Upper lobe of left lung (tissue), 6 donors: Measurements from ENCODE around the gene PHKB. TPM values are rescaled to one million over a fixed set of nuclear protein-coding genes. Genes with fewer than 3 reads are reported as not detected.

Source experiments
- ATAC-seq, 2 donors: fragments of 200-7000 bp; cut with Tn5 transposase; one replicate each; pipeline ENCODE4 v1.9.1; 2022; ENCODE audit warnings: mild to moderate bottlenecking in 2 of 2, moderate library complexity in 2 of 2; ENCODE audit not compliant: low FRiP score in 2 of 2
- DNase-seq, 2 donors: peaks; one replicate each; pipeline ENCODE4 v3.0.0-alpha.2; 2019 to 2020
- H3K27ac ChIP-seq, 4 donors: fragments of 200-600 bp; sonication (generic); one replicate each; pipeline ENCODE4 v1.5.1; 2016 to 2019
- H3K27me3 ChIP-seq, 4 donors: fragments of 200-600 bp; sonication (generic); one replicate each; pipeline ENCODE4 v1.5.1; 2017 to 2019
- H3K36me3 ChIP-seq, 4 donors: fragments of 200-600 bp; sonication (generic); one replicate each; pipeline ENCODE4 v1.5.1; 2016 to 2019
- H3K4me1 ChIP-seq, 4 donors: fragments of 200-600 bp; sonication (generic); one replicate each; pipeline ENCODE4 v1.5.1; 2018 to 2019
- H3K4me3 ChIP-seq, 4 donors: fragments of 200-600 bp; sonication (generic); one replicate each; pipeline ENCODE4 v1.5.1; 2017 to 2019; ENCODE audit warnings: mild to moderate bottlenecking in 2 of 4, moderate library complexity in 1 of 4
- H3K9me3 ChIP-seq, 4 donors: fragments of 200-600 bp; sonication (generic); one replicate each; pipeline ENCODE4 v1.5.1; 2018 to 2019
- EP300 ChIP-seq, 4 donors: sonication (generic); formaldehyde crosslinking; IDR thresholded peaks; one replicate each; pipeline ENCODE4 v1.5.1; 2017; ENCODE audit warnings: antibody characterized with exemption in 4 of 4, control low read depth in 2 of 4
- POLR2A ChIP-seq, 4 donors: fragments of 450-650 bp; IDR thresholded peaks; one replicate each; pipeline ENCODE4 v1.5.1; 2016 to 2017; ENCODE audit warnings: antibody characterized with exemption in 4 of 4, mild to moderate bottlenecking in 2 of 4
- POLR2AphosphoS5 ChIP-seq, 2 donors: sonication (generic); formaldehyde crosslinking; IDR thresholded peaks; one replicate each; pipeline ENCODE4 v1.5.1; 2017; ENCODE audit warnings: antibody characterized with exemption in 2 of 2
- WGBS, 2 donors: methylation state at CpG; one replicate each; pipeline ENCODE4 v1.1.5; 2017 to 2018; 5-methylcytosine and 5-hydroxymethylcytosine counted together
- total RNA-seq, 6 donors: library from RNA; depleted of rRNA in 4 of 6; stranded (reverse); fragments of >200 nt in 4 of 6; gene quantifications; one replicate each; pipeline versions ENCODE4 v1.1.0 to v1.2.1, GENCODE V29; 2016 to 2021
- TF ChIP-seq, protein P1 (sequence below), 6 experiments: fragments of 450-650 bp in 4 of 6; fragments of 200-600 bp in 2 of 6; sonication (generic) in 2 of 6; IDR thresholded peaks; one replicate each; pipeline ENCODE4 v1.5.1; 2016 to 2019; ENCODE audit warnings: antibody characterized with exemption in 6 of 6
- donor health status: DM: no; HTN: no; CAD: no; lungs with moderate emphysema.
- donor health status: DM: no; HTN: yes; CAD: no; lungs with severe emphysema.

Gene PHKB
- total RNA-seq, 6 donors from 2014 or later = 63.0 to 135 (median 78.5) TPM

GRCh38 chr16:47511882-47512281 lies 50.8 kb downstream of the PHKB start:
- H3K4me3 ChIP-seq = no peak overlapping the region
- TF ChIP-seq, protein P1, sequence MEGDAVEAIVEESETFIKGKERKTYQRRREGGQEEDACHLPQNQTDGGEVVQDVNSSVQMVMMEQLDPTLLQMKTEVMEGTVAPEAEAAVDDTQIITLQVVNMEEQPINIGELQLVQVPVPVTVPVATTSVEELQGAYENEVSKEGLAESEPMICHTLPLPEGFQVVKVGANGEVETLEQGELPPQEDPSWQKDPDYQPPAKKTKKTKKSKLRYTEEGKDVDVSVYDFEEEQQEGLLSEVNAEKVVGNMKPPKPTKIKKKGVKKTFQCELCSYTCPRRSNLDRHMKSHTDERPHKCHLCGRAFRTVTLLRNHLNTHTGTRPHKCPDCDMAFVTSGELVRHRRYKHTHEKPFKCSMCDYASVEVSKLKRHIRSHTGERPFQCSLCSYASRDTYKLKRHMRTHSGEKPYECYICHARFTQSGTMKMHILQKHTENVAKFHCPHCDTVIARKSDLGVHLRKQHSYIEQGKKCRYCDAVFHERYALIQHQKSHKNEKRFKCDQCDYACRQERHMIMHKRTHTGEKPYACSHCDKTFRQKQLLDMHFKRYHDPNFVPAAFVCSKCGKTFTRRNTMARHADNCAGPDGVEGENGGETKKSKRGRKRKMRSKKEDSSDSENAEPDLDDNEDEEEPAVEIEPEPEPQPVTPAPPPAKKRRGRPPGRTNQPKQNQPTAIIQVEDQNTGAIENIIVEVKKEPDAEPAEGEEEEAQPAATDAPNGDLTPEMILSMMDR (IDR thresholded peaks at IDR 0.05) = no peak
- TF ChIP-seq EP300 (IDR thresholded peaks at IDR 0.05) (no peak), POLR2AphosphoS5 (IDR thresholded peaks at IDR 0.05) (no peak), POLR2A (IDR thresholded peaks at IDR 0.05) (no peak)
- DNase-seq = no peak
- H3K27me3 ChIP-seq = no peaks in the 10 kb centered on the region
- H3K9me3 ChIP-seq = no peaks in the 10 kb centered on the region
- ATAC-seq = no peak
- no peak overlapping the region for H3K27ac ChIP-seq
- WGBS, 2 donors = 95 to 97% methylated on average over 4 of the region's 4 CpGs
- peaks cover 0 to 3% (median under 1%) of the 10 kb centered on the region in 4 donors for H3K4me1 ChIP-seq
- peaks cover 23 to 63% (median 34%) of the 10 kb centered on the region in 4 donors for H3K36me3 ChIP-seq

GRCh38 chr16:47519037-47519436 lies 57.9 kb downstream of the PHKB start:
- no peak for DNase-seq
- TF ChIP-seq POLR2A (IDR thresholded peaks at IDR 0.05) = no peak
- TF ChIP-seq EP300 (IDR thresholded peaks at IDR 0.05) = no peak
- no peak for TF ChIP-seq POLR2AphosphoS5 (IDR thresholded peaks at IDR 0.05)
- Histone ChIP-seq H3K27me3 (no peaks in the 10 kb centered on the region), H3K27ac (no peak overlapping the region), H3K4me1 (peaks cover 0 to 10% (median 7%) of the 10 kb centered on the region in 4 donors), H3K36me3 (peaks cover 11 to 37% (median 14%) of the 10 kb centered on the region in 4 donors), H3K4me3 (no peak overlapping the region), H3K9me3 (no peaks in the 10 kb centered on the region)
- ATAC-seq = no peak

DNA sequence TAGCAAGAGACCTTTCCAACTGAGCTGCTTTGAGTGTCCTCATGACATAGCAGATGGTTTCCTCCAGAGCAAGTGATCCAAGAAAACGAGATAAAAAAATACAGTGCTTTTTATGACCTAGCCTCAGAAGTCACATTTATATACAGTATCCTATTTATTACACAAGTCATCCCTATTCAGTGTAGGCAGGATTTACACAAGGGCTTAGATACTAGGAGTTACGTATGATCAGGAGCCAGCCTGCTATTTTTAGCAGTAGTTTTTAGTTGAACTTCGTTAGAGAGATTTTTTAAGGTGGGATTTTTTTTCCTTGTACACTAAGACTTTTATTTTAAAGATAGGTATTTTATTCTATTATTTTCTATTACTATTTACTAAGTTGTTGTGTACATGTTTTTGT lies 58.4 kb downstream of the PHKB start:
- TF ChIP-seq EP300 (IDR thresholded peaks at IDR 0.05) = no peak
- no peak for TF ChIP-seq POLR2AphosphoS5 (IDR thresholded peaks at IDR 0.05)
- no peak for TF ChIP-seq POLR2A (IDR thresholded peaks at IDR 0.05)
- ATAC-seq (no peak), DNase-seq (no peak)
- H3K36me3 ChIP-seq = peaks cover 6 to 32% (median 9%) of the 10 kb centered on the region in 4 donors
- H3K27ac ChIP-seq = no peak overlapping the region
- H3K27me3 ChIP-seq = no peaks in the 10 kb centered on the region
- WGBS, 2 donors = 80 to 81% methylated on average over 3 of the region's 3 CpGs
- H3K4me3 ChIP-seq = no peak overlapping the region
- peaks cover 0 to 15% (median 7%) of the 10 kb centered on the region in 4 donors for H3K4me1 ChIP-seq
- no peaks in the 10 kb centered on the region for H3K9me3 ChIP-seq

DNA sequence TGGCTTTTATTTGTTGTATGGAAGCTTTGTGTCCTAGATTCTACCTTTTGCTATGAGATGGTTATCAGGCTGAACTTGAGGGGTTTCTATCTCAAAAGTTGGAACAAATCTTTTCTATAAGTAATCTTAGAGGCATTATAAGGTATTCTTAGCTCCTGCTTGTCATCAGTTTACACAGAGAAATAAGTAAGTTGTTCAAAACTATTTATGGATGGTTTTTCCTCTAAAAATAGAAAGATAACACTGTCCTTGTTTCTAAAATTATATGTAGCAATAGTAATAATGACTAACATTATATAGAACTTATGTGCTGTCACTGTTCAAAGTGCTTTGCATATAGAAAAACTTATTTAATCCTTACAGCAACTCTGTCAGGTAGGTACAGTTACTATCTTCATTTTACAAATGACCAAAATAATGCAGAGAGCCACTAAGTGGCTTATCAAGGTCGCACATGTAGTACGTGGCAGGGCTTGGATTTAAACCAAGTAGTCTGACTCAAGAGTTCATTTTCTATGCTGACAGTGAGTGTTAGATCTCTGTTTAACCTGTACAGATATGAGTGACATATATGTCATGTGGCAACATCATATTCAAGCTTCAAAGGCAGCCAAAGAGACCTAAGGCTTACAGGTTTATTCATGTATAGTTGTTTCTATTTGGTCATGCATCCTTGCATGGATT lies 59.0 kb downstream of the PHKB start:
- Histone ChIP-seq H3K4me3 (no peak overlapping the region), H3K27ac (no peak overlapping the region), H3K4me1 (peaks cover 0 to 15% (median 7%) of the 10 kb centered on the region in 4 donors), H3K9me3 (no peaks in the 10 kb centered on the region), H3K36me3 (peaks cover 5 to 26% (median 9%) of the 10 kb centered on the region in 4 donors), H3K27me3 (no peaks in the 10 kb centered on the region)
- WGBS, 2 donors = 49 to 51% methylated on average over 2 of the region's 2 CpGs
- DNase-seq = no peak
- TF ChIP-seq, protein P1 (IDR thresholded peaks at IDR 0.05) = no peak
- TF ChIP-seq POLR2A (IDR thresholded peaks at IDR 0.05) (no peak), POLR2AphosphoS5 (IDR thresholded peaks at IDR 0.05) (no peak), EP300 (IDR thresholded peaks at IDR 0.05) (no peak)
- ATAC-seq = no peak

DNA sequence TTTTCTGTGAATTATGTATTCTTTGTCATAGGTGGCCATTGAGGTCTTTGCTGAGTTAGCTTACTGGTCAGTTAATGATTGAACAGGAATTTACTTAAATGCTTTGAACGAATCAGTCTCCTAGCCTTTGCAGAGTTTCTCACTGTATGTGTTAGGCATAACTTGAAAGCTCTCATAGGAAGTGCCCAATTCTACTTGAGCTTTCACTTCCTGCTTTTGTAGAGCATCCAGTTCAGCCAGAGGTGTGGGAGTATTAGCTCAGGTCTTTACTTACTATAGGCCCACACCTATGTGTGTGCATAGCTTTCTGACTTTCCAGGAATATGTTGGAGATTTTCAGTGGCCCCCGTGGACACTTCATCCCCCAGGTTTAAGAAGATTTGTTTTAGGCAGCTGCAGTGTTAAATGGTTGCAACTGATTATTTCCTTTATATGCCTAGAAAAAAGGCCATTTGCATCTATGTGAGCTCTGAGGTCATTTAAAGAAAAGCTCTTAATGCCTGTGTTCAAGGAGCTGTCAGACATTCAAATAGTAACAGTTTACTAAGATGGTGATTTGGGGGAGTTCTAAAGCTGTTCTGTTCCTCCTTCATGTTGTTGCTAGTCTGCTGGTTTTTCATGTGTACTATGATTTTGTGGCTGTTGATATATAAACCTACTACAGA lies 62.3 kb downstream of the PHKB start:
- WGBS, 2 donors = 39 to 45% methylated on average over 2 of the region's 2 CpGs
- no peaks in the 10 kb centered on the region for H3K27me3 ChIP-seq
- H3K27ac ChIP-seq = peak overlapping the region in 1 of 4 donors; percentile 72
- ATAC-seq = peak; percentile 65 to 75
- peaks cover 0 to 15% (median 7%) of the 10 kb centered on the region in 4 donors for H3K4me1 ChIP-seq
- H3K9me3 ChIP-seq = no peaks in the 10 kb centered on the region
- TF ChIP-seq EP300 (IDR thresholded peaks at IDR 0.05) (no peak), POLR2AphosphoS5 (IDR thresholded peaks at IDR 0.05) (no peak), POLR2A (IDR thresholded peaks at IDR 0.05) (no peak)
- H3K4me3 ChIP-seq = no peak overlapping the region
- no peaks in the 10 kb centered on the region for H3K36me3 ChIP-seq
- no peak for DNase-seq

- H3K27me3 ChIP-seq = no peaks in the 10 kb centered on the region
These were observed 62.9 kb downstream of the PHKB start for GRCh38 chr16:47524007-47524405.

More at GRCh38 chr16:47524007-47524405, 62.9 kb downstream of the PHKB start:
- Histone ChIP-seq H3K9me3 (no peaks in the 10 kb centered on the region), H3K27ac (peak overlapping the region in 1 of 4 donors; percentile 72), H3K4me1 (peaks cover 0 to 15% (median 7%) of the 10 kb centered on the region in 4 donors), H3K36me3 (peaks cover 0 to 2% (median 0%) of the 10 kb centered on the region in 4 donors), H3K4me3 (no peak overlapping the region)
- DNase-seq = no peak
- ATAC-seq = no peak
- 63 to 70% methylated on average over 5 of the region's 5 CpGs for WGBS, 2 donors
- TF ChIP-seq POLR2AphosphoS5 (IDR thresholded peaks at IDR 0.05) (no peak), POLR2A (IDR thresholded peaks at IDR 0.05) (no peak), EP300 (IDR thresholded peaks at IDR 0.05) (no peak)
- TF ChIP-seq, protein P1 (IDR thresholded peaks at IDR 0.05) = no peak
